Measurements from ENCODE around the gene WDR83. TPM values are rescaled to one million over a fixed set of nuclear protein-coding genes. Genes with fewer than 3 reads are reported as not detected.

The WDR83 gene
- total RNA-seq, 3 donors from 2014 or later: 8.2 to 13.8 (median 10.2) TPM

DNA sequence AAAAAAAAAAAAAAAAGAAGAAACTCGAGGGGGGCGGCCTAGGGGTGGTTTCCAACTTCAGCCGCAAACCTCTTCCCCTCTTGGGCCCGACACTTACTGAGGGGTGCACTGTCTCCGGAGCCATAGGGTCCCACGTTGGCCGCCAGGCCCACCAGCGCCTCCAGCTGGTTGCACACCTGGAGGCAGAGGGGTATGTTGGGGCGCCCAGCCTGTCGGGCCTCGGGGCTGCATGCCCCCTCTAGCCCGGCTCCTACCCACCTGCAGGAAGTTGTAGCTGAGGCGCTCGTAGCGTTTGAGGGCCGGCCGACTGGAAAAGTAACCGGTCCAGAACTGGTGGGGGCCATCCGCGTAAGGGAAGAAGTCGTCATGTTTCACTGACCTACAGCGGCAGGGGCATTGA lies 8.6 kb upstream of the WDR83 start:
- Histone ChIP-seq H3K4me3 (no peak overlapping the region), H3K4me1 (no peaks in the 10 kb centered on the region), H3K36me3 (no peaks in the 10 kb centered on the region), H3K9me3 (no peaks in the 10 kb centered on the region), H3K27me3 (no peaks in the 10 kb centered on the region), H3K27ac (no peak overlapping the region)
- intact Hi-C loops (cut with DNase I; ENCODE audit: low total_unique reads): no loop called here
- no peak for DNase-seq (ENCODE audit: low spot score in 2 of 2)
- TF ChIP-seq, protein P1, sequence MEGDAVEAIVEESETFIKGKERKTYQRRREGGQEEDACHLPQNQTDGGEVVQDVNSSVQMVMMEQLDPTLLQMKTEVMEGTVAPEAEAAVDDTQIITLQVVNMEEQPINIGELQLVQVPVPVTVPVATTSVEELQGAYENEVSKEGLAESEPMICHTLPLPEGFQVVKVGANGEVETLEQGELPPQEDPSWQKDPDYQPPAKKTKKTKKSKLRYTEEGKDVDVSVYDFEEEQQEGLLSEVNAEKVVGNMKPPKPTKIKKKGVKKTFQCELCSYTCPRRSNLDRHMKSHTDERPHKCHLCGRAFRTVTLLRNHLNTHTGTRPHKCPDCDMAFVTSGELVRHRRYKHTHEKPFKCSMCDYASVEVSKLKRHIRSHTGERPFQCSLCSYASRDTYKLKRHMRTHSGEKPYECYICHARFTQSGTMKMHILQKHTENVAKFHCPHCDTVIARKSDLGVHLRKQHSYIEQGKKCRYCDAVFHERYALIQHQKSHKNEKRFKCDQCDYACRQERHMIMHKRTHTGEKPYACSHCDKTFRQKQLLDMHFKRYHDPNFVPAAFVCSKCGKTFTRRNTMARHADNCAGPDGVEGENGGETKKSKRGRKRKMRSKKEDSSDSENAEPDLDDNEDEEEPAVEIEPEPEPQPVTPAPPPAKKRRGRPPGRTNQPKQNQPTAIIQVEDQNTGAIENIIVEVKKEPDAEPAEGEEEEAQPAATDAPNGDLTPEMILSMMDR (IDR thresholded peaks at IDR 0.05): no peak
- TF ChIP-seq POLR2A (IDR thresholded peaks at IDR 0.05) (no peak), POLR2AphosphoS5 (IDR thresholded peaks at IDR 0.05) (no peak)

DNA sequence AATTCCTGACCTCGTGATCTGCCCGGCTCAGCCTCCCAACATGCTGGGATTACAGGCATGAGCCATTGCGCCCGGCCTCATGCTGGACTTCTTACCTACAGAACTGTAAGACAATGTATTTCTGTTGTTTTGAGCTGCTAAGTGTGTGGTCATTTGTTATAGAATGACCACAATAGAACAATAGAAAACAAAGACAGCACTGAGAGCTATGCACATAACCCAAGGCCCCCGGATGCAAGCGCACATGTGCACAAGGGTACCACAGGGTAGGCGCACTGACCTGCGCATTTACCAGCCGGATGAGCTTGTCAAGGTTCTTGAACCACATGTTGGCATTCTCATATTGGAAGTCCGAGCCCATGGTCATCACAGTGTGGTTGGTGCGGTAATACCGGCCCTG lies 5.6 kb upstream of the WDR83 start:
- Histone ChIP-seq H3K4me3 (no peak overlapping the region), H3K27me3 (no peaks in the 10 kb centered on the region), H3K4me1 (peaks cover 2 to 5% of the 10 kb centered on the region in 2 donors), H3K9me3 (no peaks in the 10 kb centered on the region), H3K27ac (no peak overlapping the region), H3K36me3 (no peaks in the 10 kb centered on the region)
- intact Hi-C loops (cut with DNase I; ENCODE audit: low total_unique reads): no loop called here
- DNase-seq (ENCODE audit: low spot score in 2 of 2): no peak
- TF ChIP-seq, protein P1 (IDR thresholded peaks at IDR 0.05): no peak
- TF ChIP-seq POLR2AphosphoS5 (IDR thresholded peaks at IDR 0.05) (no peak), POLR2A (IDR thresholded peaks at IDR 0.05) (no peak)

DNA sequence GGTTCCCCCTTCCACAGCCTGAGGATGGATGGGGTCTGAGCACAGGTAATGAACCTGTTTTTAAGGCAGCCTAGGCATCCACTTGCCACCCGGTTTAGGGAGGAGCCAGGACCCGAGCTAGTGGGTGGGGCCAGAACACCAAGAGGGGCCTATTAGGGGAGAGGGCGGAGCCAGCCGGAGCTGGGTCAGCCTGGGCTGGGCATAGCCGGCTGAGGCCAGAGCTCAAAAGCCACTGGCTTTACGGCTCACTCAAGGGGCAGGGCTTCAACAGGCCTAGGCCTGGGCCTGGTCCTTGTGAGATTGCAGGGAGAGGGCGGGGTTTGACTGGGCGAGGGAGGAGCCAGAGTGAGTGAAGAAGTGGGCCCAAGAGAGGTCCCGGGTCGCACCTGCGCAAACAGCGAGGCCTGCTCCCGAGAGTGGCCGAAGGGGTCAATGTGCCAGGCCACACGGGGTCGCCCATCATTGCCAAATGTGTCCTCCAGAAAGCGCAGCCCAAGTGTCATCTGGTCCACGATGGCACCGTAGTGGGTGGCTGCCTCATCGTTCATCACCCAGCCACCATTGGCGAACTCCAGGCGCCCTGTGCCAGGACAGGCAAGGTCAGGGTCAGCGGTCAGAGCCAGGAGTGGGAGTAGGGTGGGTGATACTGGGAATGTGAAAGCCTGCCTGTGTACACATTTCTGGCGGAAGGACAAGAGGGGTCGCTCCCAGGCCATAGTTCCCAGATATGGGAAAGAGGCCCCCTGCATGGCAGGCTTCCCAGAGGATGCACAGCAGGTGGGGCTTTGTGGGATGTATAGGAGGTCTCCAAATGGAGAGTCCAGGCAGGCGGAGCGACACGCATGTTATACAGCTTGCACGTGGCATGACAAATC lies 2.0 kb upstream of the WDR83 start:
- intact Hi-C loops (cut with DNase I; ENCODE audit: low total_unique reads): no loop called here
- TF ChIP-seq, protein P1 (IDR thresholded peaks at IDR 0.05): no peak
- TF ChIP-seq POLR2AphosphoS5 (IDR thresholded peaks at IDR 0.05): no peak
- no peak for DNase-seq (ENCODE audit: low spot score in 2 of 2)
- Histone ChIP-seq H3K36me3 (no peaks in the 10 kb centered on the region), H3K9me3 (no peaks in the 10 kb centered on the region), H3K27me3 (no peaks in the 10 kb centered on the region), H3K4me3 (no peak overlapping the region), H3K4me1 (peaks cover 5 to 18% of the 10 kb centered on the region in 2 donors), H3K27ac (no peak overlapping the region)

DNA sequence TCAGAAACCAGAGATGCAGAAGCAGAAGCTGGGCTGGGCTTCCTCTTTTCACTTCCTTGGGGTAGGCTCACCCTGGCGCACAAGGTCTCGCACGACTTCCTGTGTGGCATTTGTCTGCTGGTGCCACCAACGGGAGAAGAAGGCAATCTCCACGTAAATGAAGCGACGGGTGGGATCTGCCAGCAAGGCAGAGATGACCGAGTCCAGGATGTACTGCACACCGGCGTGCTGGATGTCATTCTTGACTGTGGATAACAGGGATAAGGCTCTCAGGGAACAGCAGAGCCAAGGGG lies 1.4 kb upstream of the WDR83 start:
- Histone ChIP-seq H3K4me3 (peak overlapping the region in 2 of 3 donors; percentile 89), H3K9me3 (no peaks in the 10 kb centered on the region), H3K27me3 (no peaks in the 10 kb centered on the region), H3K4me1 (peaks cover 8 to 18% of the 10 kb centered on the region in 2 donors), H3K36me3 (no peaks in the 10 kb centered on the region), H3K27ac (no peak overlapping the region)
- TF ChIP-seq POLR2A (IDR thresholded peaks at IDR 0.05): no peak
- intact Hi-C loops (cut with DNase I; ENCODE audit: low total_unique reads): no loop called here
- DNase-seq (ENCODE audit: low spot score in 2 of 2): no peak

DNA sequence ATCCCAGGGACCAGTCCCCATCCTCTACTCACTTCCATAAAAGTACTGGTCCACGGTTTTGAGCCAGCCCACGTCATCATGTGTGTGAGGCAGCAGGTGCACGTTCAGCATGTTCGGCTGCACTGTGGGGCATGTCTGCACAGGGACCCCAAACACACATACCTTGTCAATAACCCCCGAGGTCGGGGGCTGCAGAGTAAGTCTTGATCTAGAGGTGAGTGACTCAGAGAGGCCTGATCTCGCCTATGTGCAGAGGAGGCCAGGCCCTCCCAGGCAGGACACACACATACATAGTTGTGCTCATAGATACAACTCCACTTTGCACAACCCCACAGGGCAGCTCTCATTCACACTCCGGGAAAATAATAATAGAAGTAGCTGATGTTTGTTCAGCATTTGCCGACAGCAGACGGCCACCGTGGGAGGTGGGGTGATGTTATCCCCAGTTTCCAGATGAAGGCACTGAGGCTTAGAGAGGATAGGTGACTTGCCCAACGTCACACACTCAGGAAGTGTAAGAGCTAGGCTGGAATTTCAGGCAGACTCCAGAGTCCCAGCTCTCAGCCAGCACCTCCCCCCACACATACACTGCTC lies 839 bp upstream of the WDR83 start:
- H3K27ac ChIP-seq: peak overlapping the region in 1 of 2 donors; percentile 56
- H3K36me3 ChIP-seq: no peaks in the 10 kb centered on the region
- no peaks in the 10 kb centered on the region for H3K27me3 ChIP-seq
- H3K9me3 ChIP-seq: no peaks in the 10 kb centered on the region
- peak overlapping the region; percentile 62 to 89 (median 89) for H3K4me3 ChIP-seq
- TF ChIP-seq, protein P1 (IDR thresholded peaks at IDR 0.05): no peak
- TF ChIP-seq POLR2A (IDR thresholded peaks at IDR 0.05): no peak
- no peak for TF ChIP-seq POLR2AphosphoS5 (IDR thresholded peaks at IDR 0.05)
- H3K4me1 ChIP-seq: peaks cover 13 to 22% of the 10 kb centered on the region in 2 donors
- DNase-seq (ENCODE audit: low spot score in 2 of 2): no peak
- intact Hi-C loops (cut with DNase I; ENCODE audit: low total_unique reads): loop anchor here (2.0 kb wide), 1 partner anchor 75 kb away; no protein-coding TSS in a partner anchor

All from breast epithelium (tissue), 4 donors.